ENCODE measurements around the gene DDIAS. TPM values are rescaled to one million over a fixed set of nuclear protein-coding genes. Genes with fewer than 3 reads are reported as not detected.

Gene DDIAS, protein sequence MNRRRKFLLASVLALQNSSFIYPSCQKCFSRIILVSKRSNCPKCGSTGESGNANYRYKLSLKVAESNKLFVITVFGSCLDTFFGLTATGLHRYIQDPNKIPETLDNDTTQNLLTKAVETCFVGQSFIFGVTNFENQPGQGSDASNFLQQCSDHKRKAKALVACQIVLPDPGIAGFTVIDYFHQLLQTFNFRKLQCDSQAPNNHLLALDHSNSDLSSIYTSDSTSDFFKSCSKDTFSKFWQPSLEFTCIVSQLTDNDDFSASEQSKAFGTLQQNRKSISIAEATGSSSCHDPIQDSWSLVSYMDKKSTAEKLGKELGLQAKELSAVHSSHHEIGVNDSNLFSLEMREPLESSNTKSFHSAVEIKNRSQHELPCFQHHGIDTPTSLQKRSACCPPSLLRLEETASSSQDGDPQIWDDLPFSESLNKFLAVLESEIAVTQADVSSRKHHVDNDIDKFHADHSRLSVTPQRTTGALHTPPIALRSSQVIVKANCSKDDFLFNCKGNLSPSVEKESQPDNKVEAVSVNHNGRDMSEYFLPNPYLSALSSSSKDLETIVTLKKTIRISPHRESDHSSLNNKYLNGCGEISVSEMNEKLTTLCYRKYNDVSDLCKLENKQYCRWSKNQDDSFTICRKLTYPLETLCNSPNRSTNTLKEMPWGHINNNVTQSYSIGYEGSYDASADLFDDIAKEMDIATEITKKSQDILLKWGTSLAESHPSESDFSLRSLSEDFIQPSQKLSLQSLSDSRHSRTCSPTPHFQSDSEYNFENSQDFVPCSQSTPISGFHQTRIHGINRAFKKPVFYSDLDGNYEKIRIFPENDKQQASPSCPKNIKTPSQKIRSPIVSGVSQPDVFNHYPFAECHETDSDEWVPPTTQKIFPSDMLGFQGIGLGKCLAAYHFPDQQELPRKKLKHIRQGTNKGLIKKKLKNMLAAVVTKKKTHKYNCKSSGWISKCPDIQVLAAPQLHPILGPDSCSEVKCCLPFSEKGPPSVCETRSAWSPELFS
- polyA plus RNA-seq (0.26 and 2.3 TPM in 2 replicates), polyA minus RNA-seq (1.3 and 2.2 TPM in 2 replicates)

DNA sequence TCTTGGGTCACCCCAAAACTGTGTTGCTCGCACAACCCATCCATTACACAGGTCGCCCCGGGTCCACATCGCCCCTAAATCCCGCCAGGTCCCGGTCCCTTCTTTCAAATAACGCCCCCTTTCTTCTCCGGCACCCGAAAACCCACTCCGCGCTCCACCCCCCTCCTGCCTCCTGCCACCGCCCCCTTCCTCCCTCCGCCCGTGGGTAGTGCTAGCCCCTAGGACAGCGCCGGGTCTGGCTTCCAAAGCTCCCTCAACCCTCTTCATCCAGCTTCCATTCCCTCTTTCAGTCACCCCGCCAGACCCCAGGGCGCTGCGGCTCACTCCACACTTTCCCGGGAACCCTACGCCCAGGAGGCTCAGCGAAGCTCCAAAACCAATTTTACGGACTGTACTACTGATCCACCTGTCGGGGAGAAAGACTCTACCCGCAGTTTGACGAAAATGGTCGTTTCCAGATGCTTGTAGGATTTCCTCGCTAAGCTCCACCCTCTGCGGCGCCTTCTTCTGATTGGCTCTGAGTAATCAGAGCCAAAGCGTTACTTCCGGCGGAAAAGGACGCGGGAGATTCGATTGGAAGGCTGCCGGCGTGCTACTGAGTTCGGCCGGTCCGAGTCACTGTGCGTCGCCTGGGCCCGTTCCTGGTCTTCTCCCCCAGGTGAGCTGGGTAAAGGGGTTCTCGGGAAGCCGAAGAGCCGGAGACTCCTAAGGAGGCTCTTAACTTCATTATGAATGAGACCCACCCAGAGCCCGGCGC lies at the start of gene DDIAS:
Gene DDIAS (plus strand): TSS at position 572 of the 757 bp plus-strand sequence. CDS start 13,003 bp downstream, outside the sequence.
- Histone ChIP-seq H3K27me3 (ENCODE audit: insufficient read depth, low read depth, low read length) (no peaks in the 10 kb centered on the region), H3K4me3 (ENCODE audit: low read length) (peak within 1 kb of the TSS; percentile 73), H4K20me1 (ENCODE audit: insufficient read depth) (no peaks in the 10 kb centered on the region), H3K9me2 (ENCODE audit: insufficient read depth, low read length) (no peaks in the 10 kb centered on the region), H3K4me2 (ENCODE audit: low read length) (peak within 1 kb of the TSS; percentile 72), H3K27ac (ENCODE audit: low read length) (peak within 1 kb of the TSS; percentile 76), H3F3A (ENCODE audit: insufficient read depth, low read length, poor library complexity, severe bottlenecking) (no peaks in the 10 kb centered on the region), H3K9me3 (ENCODE audit: low read length) (no peaks in the 10 kb centered on the region), H3K79me2 (replicated peaks; ENCODE audit: insufficient read depth, low read length) (peaks cover 11% of the 10 kb centered on the region), H3K9ac (ENCODE audit: low read length) (peak within 1 kb of the TSS; percentile 70), H2AFZ (ENCODE audit: low read depth, low read length) (peak within 1 kb of the TSS; percentile 84), H3K36me3 (ENCODE audit: insufficient read depth, low read length) (no peaks in the 10 kb centered on the region)
- TF ChIP-seq RAD21 (conservative IDR thresholded peaks at IDR 0.05) (peak; percentile 18), TAF1 (IDR thresholded peaks at IDR 0.05; ENCODE audit: low read depth) (peak; percentile 60), EP300 (conservative IDR thresholded peaks at IDR 0.05; ENCODE audit: poor library complexity, severe bottlenecking) (peak; percentile 30), MXI1 (conservative IDR thresholded peaks at IDR 0.05; ENCODE audit: poor library complexity, severe bottlenecking) (peak; percentile 100), SMC3 (conservative IDR thresholded peaks at IDR 0.05; ENCODE audit: poor library complexity) (peak; percentile 44), EZH2 (IDR thresholded peaks at IDR 0.05; ENCODE audit: borderline replicate concordance, insufficient read depth, low read length, poor library complexity, severe bottlenecking) (no peak), POLR2AphosphoS5 (IDR thresholded peaks at IDR 0.05) (peak; percentile 68)
- TF ChIP-seq, protein P1, sequence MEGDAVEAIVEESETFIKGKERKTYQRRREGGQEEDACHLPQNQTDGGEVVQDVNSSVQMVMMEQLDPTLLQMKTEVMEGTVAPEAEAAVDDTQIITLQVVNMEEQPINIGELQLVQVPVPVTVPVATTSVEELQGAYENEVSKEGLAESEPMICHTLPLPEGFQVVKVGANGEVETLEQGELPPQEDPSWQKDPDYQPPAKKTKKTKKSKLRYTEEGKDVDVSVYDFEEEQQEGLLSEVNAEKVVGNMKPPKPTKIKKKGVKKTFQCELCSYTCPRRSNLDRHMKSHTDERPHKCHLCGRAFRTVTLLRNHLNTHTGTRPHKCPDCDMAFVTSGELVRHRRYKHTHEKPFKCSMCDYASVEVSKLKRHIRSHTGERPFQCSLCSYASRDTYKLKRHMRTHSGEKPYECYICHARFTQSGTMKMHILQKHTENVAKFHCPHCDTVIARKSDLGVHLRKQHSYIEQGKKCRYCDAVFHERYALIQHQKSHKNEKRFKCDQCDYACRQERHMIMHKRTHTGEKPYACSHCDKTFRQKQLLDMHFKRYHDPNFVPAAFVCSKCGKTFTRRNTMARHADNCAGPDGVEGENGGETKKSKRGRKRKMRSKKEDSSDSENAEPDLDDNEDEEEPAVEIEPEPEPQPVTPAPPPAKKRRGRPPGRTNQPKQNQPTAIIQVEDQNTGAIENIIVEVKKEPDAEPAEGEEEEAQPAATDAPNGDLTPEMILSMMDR (IDR thresholded peaks at IDR 0.05; ENCODE audit: poor library complexity, severe bottlenecking) = no peak
- TF ChIP-seq, protein P2, sequence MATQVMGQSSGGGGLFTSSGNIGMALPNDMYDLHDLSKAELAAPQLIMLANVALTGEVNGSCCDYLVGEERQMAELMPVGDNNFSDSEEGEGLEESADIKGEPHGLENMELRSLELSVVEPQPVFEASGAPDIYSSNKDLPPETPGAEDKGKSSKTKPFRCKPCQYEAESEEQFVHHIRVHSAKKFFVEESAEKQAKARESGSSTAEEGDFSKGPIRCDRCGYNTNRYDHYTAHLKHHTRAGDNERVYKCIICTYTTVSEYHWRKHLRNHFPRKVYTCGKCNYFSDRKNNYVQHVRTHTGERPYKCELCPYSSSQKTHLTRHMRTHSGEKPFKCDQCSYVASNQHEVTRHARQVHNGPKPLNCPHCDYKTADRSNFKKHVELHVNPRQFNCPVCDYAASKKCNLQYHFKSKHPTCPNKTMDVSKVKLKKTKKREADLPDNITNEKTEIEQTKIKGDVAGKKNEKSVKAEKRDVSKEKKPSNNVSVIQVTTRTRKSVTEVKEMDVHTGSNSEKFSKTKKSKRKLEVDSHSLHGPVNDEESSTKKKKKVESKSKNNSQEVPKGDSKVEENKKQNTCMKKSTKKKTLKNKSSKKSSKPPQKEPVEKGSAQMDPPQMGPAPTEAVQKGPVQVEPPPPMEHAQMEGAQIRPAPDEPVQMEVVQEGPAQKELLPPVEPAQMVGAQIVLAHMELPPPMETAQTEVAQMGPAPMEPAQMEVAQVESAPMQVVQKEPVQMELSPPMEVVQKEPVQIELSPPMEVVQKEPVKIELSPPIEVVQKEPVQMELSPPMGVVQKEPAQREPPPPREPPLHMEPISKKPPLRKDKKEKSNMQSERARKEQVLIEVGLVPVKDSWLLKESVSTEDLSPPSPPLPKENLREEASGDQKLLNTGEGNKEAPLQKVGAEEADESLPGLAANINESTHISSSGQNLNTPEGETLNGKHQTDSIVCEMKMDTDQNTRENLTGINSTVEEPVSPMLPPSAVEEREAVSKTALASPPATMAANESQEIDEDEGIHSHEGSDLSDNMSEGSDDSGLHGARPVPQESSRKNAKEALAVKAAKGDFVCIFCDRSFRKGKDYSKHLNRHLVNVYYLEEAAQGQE (IDR thresholded peaks at IDR 0.05; ENCODE audit: borderline replicate concordance) = peak; percentile 69

Data from neural cell (in vitro differentiated cells).